GM20000 (cell line): ENCODE measurements around the gene CDH13.

Experiments
- DNase-seq: peaks from one replicate; pipeline ENCODE4 v3.0.0; 2012; ENCODE audit warnings: low spot score
- TF ChIP-seq, protein P1 (sequence below): IDR thresholded peaks from 2 replicates; pipeline ENCODE4 v1.5.1; 2012; ENCODE audit warnings: mild to moderate bottlenecking, control low read depth; ENCODE audit errors: extremely low read depth, missing control alignments

CDH13 gene

DNA sequence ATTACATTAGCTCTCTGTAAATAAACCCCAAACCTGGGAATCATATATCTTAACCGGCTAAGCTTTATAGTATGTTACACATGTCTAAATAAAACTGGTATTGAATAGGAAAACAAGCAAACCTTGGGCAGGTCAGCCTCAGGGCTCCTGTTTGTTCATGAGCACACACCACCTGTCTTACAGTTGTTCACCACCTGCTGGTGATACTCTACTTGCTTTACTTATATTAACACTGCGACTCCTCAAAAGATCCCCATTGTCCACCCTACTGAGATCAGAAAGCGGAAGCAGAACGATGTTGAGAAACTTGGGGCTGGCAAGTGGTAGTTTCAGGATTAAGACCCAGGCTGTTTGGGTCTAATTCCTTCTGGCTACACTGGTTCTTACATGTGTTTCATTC is 16.4 kb downstream of the CDH13 start:
- TF ChIP-seq, protein P1, sequence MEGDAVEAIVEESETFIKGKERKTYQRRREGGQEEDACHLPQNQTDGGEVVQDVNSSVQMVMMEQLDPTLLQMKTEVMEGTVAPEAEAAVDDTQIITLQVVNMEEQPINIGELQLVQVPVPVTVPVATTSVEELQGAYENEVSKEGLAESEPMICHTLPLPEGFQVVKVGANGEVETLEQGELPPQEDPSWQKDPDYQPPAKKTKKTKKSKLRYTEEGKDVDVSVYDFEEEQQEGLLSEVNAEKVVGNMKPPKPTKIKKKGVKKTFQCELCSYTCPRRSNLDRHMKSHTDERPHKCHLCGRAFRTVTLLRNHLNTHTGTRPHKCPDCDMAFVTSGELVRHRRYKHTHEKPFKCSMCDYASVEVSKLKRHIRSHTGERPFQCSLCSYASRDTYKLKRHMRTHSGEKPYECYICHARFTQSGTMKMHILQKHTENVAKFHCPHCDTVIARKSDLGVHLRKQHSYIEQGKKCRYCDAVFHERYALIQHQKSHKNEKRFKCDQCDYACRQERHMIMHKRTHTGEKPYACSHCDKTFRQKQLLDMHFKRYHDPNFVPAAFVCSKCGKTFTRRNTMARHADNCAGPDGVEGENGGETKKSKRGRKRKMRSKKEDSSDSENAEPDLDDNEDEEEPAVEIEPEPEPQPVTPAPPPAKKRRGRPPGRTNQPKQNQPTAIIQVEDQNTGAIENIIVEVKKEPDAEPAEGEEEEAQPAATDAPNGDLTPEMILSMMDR = no peak
- no peak for DNase-seq

DNA sequence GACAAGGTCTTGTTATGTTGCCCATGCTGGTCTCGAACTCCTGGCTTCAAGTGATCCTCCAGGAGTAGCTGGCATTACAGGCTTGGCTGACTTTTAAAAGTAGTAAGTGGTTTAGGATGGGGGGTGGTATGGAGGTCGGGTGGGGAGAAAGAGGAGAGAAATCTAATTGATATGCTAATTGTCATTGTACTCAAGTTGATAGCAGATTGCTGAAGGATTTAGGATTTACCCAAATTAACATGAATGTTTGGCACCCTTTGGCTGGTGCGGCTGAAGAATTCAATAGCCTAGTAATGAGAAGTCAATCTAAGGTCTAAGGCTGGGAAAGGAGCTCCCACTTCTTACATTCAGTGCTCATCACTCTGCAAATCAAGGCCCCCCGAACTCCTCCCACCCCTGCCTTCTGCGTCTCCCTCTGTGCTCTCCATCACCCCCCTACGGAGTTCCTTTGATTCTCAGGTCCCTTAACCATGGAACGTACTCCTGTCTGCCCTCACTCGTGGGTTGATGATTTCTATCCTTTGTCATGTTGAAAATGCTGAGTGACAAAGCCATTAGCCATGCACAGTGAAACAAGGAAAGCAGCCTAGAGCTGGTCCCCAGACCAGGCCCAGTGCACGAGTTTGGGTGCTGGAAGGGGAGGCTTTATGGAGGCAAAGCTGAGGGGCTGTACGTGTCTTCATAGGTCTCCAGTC is 17.3 kb downstream of the CDH13 start:
- TF ChIP-seq, protein P1 = no peak
- DNase-seq = no peak

DNA sequence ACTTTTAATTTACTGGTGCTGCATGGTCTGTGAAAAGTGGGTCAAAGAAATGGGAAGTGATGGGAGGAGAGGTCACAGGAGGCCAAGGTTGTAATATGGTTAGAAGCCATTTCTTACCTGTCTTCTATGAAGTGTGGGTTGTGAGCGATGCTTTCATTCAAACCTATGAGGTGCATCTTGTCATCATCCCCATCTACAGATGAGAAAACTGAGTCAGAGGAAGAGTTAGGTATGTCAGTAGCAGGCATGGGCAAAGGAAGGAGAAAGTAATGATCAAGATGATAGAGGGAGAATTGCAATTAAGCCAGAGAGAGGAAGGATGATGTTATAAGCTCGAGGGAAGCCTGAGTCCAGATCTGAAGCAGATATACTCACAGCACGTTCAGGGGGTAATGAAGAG is 19.7 kb downstream of the CDH13 start:
- DNase-seq = no peak
- TF ChIP-seq, protein P1 = no peak

DNA sequence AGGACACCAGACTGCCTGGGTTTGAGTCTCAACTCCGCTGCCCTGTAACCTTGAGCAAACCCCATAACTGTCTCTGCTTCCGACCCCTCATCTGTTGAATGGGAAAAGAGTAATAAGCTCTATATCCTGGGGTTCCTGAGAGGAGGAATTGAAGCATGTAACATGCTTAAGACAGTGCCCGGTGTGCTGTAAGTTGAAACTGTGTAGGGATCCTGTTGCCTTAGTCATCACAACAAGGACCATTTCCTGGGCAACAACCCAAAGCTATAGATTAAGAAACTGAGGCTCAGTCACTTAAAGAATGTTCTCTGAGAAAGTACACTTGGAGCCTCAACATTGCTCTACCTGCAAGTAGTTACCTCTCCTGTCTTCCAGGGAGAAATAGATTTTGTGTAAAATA is 23.0 kb downstream of the CDH13 start:
- TF ChIP-seq, protein P1 = no peak
- no peak for DNase-seq

DNA sequence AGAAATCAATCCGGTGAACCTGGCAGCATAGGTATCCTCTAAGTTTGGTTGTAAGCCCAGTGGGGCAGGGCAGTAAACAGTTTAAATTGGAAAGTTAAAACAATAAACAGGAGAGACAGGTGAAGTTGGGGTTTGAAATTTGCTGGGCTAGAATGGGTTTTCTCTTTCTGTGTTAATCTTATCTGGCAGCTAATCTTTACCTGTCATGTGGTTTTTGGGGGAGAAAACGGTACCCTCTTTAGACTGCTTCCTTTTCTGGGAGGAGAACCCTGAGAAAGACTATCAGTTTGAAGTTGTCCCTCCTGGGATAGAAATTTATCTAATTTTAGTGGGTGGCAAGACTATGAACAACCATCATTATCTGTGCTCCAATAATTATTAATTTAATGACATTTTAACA is 24.0 kb downstream of the CDH13 start:
- TF ChIP-seq, protein P1 = no peak
- DNase-seq = no peak

DNA sequence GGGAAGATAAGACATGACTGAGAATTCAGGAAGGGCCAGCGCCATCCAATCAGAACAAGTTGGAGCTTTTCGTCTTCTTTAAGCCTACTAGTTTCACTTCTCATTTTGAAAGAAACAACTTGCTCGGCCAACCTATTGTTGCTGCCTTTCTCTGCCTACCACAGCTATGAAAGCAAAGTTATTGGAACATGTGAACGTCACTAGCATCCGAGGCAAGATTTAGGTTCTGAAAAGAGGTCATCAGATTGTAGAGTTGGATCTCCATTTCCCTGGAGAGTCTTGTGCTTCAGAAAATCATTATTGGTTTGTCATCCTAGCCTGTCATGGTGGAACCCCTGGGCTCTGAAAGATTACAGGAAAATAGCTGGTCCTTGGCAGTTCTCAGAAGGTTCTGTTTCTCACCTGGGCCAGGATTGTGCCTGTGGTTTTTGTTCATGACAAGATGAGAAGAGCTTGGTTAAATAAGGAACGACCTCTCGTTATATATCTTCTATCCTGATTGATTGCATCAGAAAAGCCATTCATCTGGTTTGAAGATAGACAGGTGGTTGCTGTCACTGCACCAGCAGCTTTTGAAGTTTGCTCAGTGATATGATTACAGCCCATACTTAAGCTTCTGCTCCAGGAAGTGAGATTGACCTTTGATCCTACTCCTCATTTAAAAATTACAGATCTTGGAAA is 25.3 kb downstream of the CDH13 start:
- peak; percentile 19 for DNase-seq
- TF ChIP-seq, protein P1 = no peak

DNA sequence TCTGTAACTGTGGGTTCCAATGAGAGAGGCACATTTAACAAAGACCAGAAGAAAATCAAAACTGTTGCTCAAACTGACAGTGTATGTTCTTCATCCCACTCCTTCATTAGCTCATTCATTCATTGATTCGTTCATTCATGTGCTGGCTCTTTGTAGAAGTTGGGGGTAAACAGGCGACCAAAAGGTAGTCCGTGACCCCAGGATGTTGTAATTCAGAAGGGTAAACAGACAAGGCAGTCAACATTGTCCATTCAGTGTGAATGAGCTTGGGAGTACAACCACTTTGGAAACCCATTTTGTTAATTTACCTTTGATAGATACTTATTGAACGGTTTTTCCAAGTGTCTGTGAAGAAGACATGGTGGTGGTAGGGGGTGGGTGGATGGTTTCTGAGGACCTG is 26.1 kb downstream of the CDH13 start:
- TF ChIP-seq, protein P1 = no peak
- no peak for DNase-seq
